ENCODE results near the gene GGT5.

The GGT5 gene

GRCh38 chr22:24176040-24176439 is 68.8 kb downstream of the GGT5 start:
- H4K20me1 ChIP-seq (ENCODE audit: control insufficient read depth, insufficient read depth, low read depth, low read length), result no peaks in the 10 kb centered on the region
- H3K27ac ChIP-seq (ENCODE audit: low read depth, low read length), result no peak overlapping the region
- H3K9me3 ChIP-seq (ENCODE audit: control insufficient read depth, insufficient read depth, low read length), result no peaks in the 10 kb centered on the region
- TF ChIP-seq EZH2phosphoT487 (IDR thresholded peaks at IDR 0.05; ENCODE audit: borderline replicate concordance, low read length) (no peak), CTCF (IDR thresholded peaks at IDR 0.05; ENCODE audit: low read depth, low read length, poor library complexity, severe bottlenecking) (no peak)
- no peaks in the 10 kb centered on the region for H3F3A ChIP-seq (ENCODE audit: control insufficient read depth, insufficient read depth)
- H3K27me3 ChIP-seq (ENCODE audit: control insufficient read depth, low read length), result no peaks in the 10 kb centered on the region
- H3K4me3 ChIP-seq (ENCODE audit: low read length), result no peak overlapping the region
- no peaks in the 10 kb centered on the region for H3K4me1 ChIP-seq (ENCODE audit: control insufficient read depth, low read length)
- no peak overlapping the region for H3K4me2 ChIP-seq (ENCODE audit: low read length)
- H3K9me2 ChIP-seq (replicated peaks; ENCODE audit: control insufficient read depth, low read length), result no peaks in the 10 kb centered on the region
- H3K79me2 ChIP-seq (ENCODE audit: control insufficient read depth, low read length), result no peaks in the 10 kb centered on the region
- peaks cover 7% of the 10 kb centered on the region for H3K36me3 ChIP-seq (ENCODE audit: control insufficient read depth, low read length)

GRCh38 chr22:24175160-24175808 is 69.6 kb downstream of the GGT5 start:
- Histone ChIP-seq H3K4me1 (ENCODE audit: control insufficient read depth, low read length) (no peaks in the 10 kb centered on the region), H4K20me1 (ENCODE audit: control insufficient read depth, insufficient read depth, low read depth, low read length) (no peaks in the 10 kb centered on the region), H3K9me2 (replicated peaks; ENCODE audit: control insufficient read depth, low read length) (no peaks in the 10 kb centered on the region), H3K27me3 (ENCODE audit: control insufficient read depth, low read length) (no peaks in the 10 kb centered on the region), H3K9me3 (ENCODE audit: control insufficient read depth, insufficient read depth, low read length) (no peaks in the 10 kb centered on the region), H3K4me3 (ENCODE audit: low read length) (no peak overlapping the region), H3K27ac (ENCODE audit: low read depth, low read length) (no peak overlapping the region), H3K4me2 (ENCODE audit: low read length) (no peak overlapping the region), H3K36me3 (ENCODE audit: control insufficient read depth, low read length) (peaks cover 7% of the 10 kb centered on the region), H3F3A (ENCODE audit: control insufficient read depth, insufficient read depth) (no peaks in the 10 kb centered on the region), H3K79me2 (ENCODE audit: control insufficient read depth, low read length) (no peaks in the 10 kb centered on the region)
- TF ChIP-seq EZH2phosphoT487 (IDR thresholded peaks at IDR 0.05; ENCODE audit: borderline replicate concordance, low read length), result no peak
- TF ChIP-seq CTCF (IDR thresholded peaks at IDR 0.05; ENCODE audit: low read depth, low read length, poor library complexity, severe bottlenecking), result peak; percentile 90

- Histone ChIP-seq H3K27me3 (ENCODE audit: control insufficient read depth, low read length) (no peaks in the 10 kb centered on the region), H3K4me1 (ENCODE audit: control insufficient read depth, low read length) (no peaks in the 10 kb centered on the region), H3K79me2 (ENCODE audit: control insufficient read depth, low read length) (no peaks in the 10 kb centered on the region), H3K4me3 (ENCODE audit: low read length) (no peak overlapping the region), H3K27ac (ENCODE audit: low read depth, low read length) (no peak overlapping the region), H3K4me2 (ENCODE audit: low read length) (no peak overlapping the region), H3K9me2 (replicated peaks; ENCODE audit: control insufficient read depth, low read length) (no peaks in the 10 kb centered on the region), H3F3A (ENCODE audit: control insufficient read depth, insufficient read depth) (no peaks in the 10 kb centered on the region), H3K36me3 (ENCODE audit: control insufficient read depth, low read length) (peaks cover 11% of the 10 kb centered on the region), H4K20me1 (ENCODE audit: control insufficient read depth, insufficient read depth, low read depth, low read length) (no peaks in the 10 kb centered on the region), H3K9me3 (ENCODE audit: control insufficient read depth, insufficient read depth, low read length) (no peaks in the 10 kb centered on the region)
- TF ChIP-seq EZH2phosphoT487 (IDR thresholded peaks at IDR 0.05; ENCODE audit: borderline replicate concordance, low read length), result no peak
- no peak for TF ChIP-seq CTCF (IDR thresholded peaks at IDR 0.05; ENCODE audit: low read depth, low read length, poor library complexity, severe bottlenecking)
Observed at GRCh38 chr22:24171822-24172221, 73.1 kb downstream of the GGT5 start.
